HepG2 (cell line): ENCODE data around the gene TRPT1. TPM values are rescaled to one million over a fixed set of nuclear protein-coding genes. Genes with fewer than 3 reads are reported as not detected.

Experiments
- AKAP8 ChIP-seq: sonication (generic); formaldehyde crosslinking; IDR thresholded peaks from 2 replicates; pipeline ENCODE4 v1.5.1; 2020; ENCODE audit warnings: mild to moderate bottlenecking, missing genetic modification reagents
- GTF2F1 ChIP-seq: fragments of 150-350 bp; IDR thresholded peaks from 2 replicates; pipeline ENCODE4 v1.6.1; 2014; ENCODE audit warnings: low read length
- HNRNPL ChIP-seq: fragments of 200-400 bp; formaldehyde crosslinking; IDR thresholded peaks from 2 replicates; pipeline ENCODE4 v1.6.1; 2017; ENCODE audit warnings: mild to moderate bottlenecking, low read depth, low read length
- KAT8 ChIP-seq: IDR thresholded peaks from 2 replicates; pipeline ENCODE4 v1.6.1; 2016; ENCODE audit warnings: missing genetic modification reagents, missing compliant biosample characterization
- KMT2B ChIP-seq: IDR thresholded peaks from 2 replicates; pipeline ENCODE4 v1.6.1; 2016; ENCODE audit warnings: missing genetic modification reagents, missing compliant biosample characterization
- NFE2L1 ChIP-seq: sonication (generic); formaldehyde crosslinking; IDR thresholded peaks from 2 replicates; pipeline ENCODE4 v1.4.0; 2020; ENCODE audit warnings: missing genetic modification reagents, mild to moderate bottlenecking, borderline replicate concordance
- PBX3 ChIP-seq: sonication (generic); formaldehyde crosslinking; IDR thresholded peaks from 2 replicates; pipeline ENCODE4 v1.8.1; 2023; ENCODE audit warnings: missing genetic modification reagents, inconsistent platforms, borderline replicate concordance
- PRMT3 ChIP-seq: sonication (generic); formaldehyde crosslinking; IDR thresholded peaks from 2 replicates; pipeline ENCODE4 v1.8.1; 2022; ENCODE audit warnings: low read depth, mild to moderate bottlenecking, moderate library complexity, missing genetic modification reagents, borderline replicate concordance
- SYNCRIP ChIP-seq: fragments of 200-400 bp; formaldehyde crosslinking; IDR thresholded peaks from 2 replicates; pipeline ENCODE4 v1.6.1; 2018; ENCODE audit warnings: mild to moderate bottlenecking, low read depth, low read length; ENCODE audit not compliant: insufficient read depth
- XRCC5 ChIP-seq: fragments of 200-400 bp; formaldehyde crosslinking; optimal IDR thresholded peaks from 2 replicates; pipeline ENCODE3; 2017; ENCODE audit warnings: mild to moderate bottlenecking, low read length
- ZBTB44 ChIP-seq: sonication (generic); formaldehyde crosslinking; IDR thresholded peaks from 2 replicates; pipeline ENCODE4 v1.4.0; 2020; ENCODE audit warnings: missing genetic modification reagents
- ZEB1 ChIP-seq: IDR thresholded peaks from 2 replicates; pipeline ENCODE4 v1.6.1; 2012; ENCODE audit warnings: mild to moderate bottlenecking, low read depth, inconsistent platforms; ENCODE audit not compliant: insufficient replicate concordance
- ZNF670 ChIP-seq: sonication (generic); formaldehyde crosslinking; IDR thresholded peaks from 2 replicates; pipeline ENCODE4 v1.8.0; 2022; ENCODE audit warnings: mild to moderate bottlenecking, missing genetic modification reagents, borderline replicate concordance
- ZNF704 ChIP-seq: sonication (generic); formaldehyde crosslinking; IDR thresholded peaks from 2 replicates; pipeline ENCODE4 v1.8.1; 2023; ENCODE audit warnings: mild to moderate bottlenecking, inconsistent platforms, moderate library complexity, missing genetic modification reagents, borderline replicate concordance
- ZNF773 ChIP-seq: sonication (generic); formaldehyde crosslinking; IDR thresholded peaks from 2 replicates; pipeline ENCODE4 v1.4.0; 2020; ENCODE audit warnings: missing genetic modification reagents, borderline replicate concordance
- polyA plus RNA-seq, 8 experiments: library from polyadenylated mRNA; depleted of rRNA in 3 of 8; stranded (reverse) in 7 of 8; unstranded in 1 of 8; fragments of >200 nt; fragmentation: Illumina TruSeq in 4 of 8; extraction: Trizol in 4 of 8; gene quantifications; 2 replicates each; pipeline versions ENCODE4 v1.2.1 to v1.2.3, GENCODE V29; 2011 to 2016; ENCODE audit warnings: low read depth in 4 of 8, missing spikeins in 1 of 8, mixed read lengths in 1 of 8; ENCODE audit not compliant: insufficient read depth in 1 of 8
- total RNA-seq, 5 experiments: library from RNA; depleted of rRNA; stranded (reverse); fragments of >200 nt; fragmentation: Illumina TruSeq; extraction: Trizol; gene quantifications; 2 replicates each; pipeline ENCODE4 v1.2.3, GENCODE V29; 2016; ENCODE audit warnings: low read depth in 1 of 5
- TF ChIP-seq, protein P1 (sequence below): sonication (generic); formaldehyde crosslinking; IDR thresholded peaks from 2 replicates; pipeline ENCODE4 v1.5.0; 2020; ENCODE audit warnings: missing genetic modification reagents, mild to moderate bottlenecking, borderline replicate concordance
- TF ChIP-seq, protein P2 (sequence below): sonication (generic); formaldehyde crosslinking; IDR thresholded peaks from 2 replicates; pipeline ENCODE4 v1.4.0; 2020; ENCODE audit warnings: missing genetic modification reagents, low read depth, mild to moderate bottlenecking, borderline replicate concordance
- TF ChIP-seq, protein P3 (sequence below), 2 experiments: fragments of 450-650 bp in 1 of 2; sonication (generic) in 1 of 2; formaldehyde crosslinking; IDR thresholded peaks; 2 replicates each; pipeline versions ENCODE4 v1.5.0 to v1.8.0; 2020 to 2022; ENCODE audit warnings: mild to moderate bottlenecking in 1 of 2, missing genetic modification reagents in 1 of 2
- TF ChIP-seq, protein P4 (sequence below): IDR thresholded peaks from 2 replicates; pipeline ENCODE4 v1.6.1; 2016; ENCODE audit warnings: low read depth, control low read depth

The TRPT1 gene
- total and polyA plus RNA-seq, 2 of the 13 experiments (the other 11 are each of a cell fraction or from before 2014, with no cell fraction given): 24.8 to 40.7 TPM

- TF ChIP-seq, protein P1, sequence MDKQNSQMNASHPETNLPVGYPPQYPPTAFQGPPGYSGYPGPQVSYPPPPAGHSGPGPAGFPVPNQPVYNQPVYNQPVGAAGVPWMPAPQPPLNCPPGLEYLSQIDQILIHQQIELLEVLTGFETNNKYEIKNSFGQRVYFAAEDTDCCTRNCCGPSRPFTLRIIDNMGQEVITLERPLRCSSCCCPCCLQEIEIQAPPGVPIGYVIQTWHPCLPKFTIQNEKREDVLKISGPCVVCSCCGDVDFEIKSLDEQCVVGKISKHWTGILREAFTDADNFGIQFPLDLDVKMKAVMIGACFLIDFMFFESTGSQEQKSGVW: no peak
- TF ChIP-seq XRCC5: peak; percentile 86
- no peak for TF ChIP-seq PRMT3 (CRISPR knock-in tag)
- no peak for TF ChIP-seq ZBTB44 (CRISPR knock-in tag)
- TF ChIP-seq AKAP8: no peak
- TF ChIP-seq, protein P2, sequence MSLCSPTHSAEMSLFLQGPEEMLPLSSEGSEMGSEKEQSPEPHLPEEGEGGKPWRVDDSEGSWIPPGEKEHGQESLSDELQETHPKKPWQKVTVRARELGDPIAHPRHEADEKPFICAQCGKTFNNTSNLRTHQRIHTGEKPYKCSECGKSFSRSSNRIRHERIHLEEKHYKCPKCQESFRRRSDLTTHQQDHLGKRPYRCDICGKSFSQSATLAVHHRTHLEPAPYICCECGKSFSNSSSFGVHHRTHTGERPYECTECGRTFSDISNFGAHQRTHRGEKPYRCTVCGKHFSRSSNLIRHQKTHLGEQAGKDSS (CRISPR knock-in tag): no peak
- TF ChIP-seq ZNF704: no peak
- no peak for TF ChIP-seq ZEB1
- TF ChIP-seq GTF2F1: no peak
- TF ChIP-seq KAT8 (CRISPR knock-in tag): 0 out of 2 replicates have a peak, but pooled peaks have one; percentile 32
- no peak for TF ChIP-seq HNRNPL
- TF ChIP-seq ZNF670 (CRISPR knock-in tag): no peak
- TF ChIP-seq, protein P3, sequence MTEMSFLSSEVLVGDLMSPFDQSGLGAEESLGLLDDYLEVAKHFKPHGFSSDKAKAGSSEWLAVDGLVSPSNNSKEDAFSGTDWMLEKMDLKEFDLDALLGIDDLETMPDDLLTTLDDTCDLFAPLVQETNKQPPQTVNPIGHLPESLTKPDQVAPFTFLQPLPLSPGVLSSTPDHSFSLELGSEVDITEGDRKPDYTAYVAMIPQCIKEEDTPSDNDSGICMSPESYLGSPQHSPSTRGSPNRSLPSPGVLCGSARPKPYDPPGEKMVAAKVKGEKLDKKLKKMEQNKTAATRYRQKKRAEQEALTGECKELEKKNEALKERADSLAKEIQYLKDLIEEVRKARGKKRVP (CRISPR knock-in tag; IDR thresholded peaks at IDR 0.05): no peak
- no peak for TF ChIP-seq PBX3 (CRISPR knock-in tag)
- no peak for TF ChIP-seq SYNCRIP
- TF ChIP-seq NFE2L1: no peak
- no peak for TF ChIP-seq ZNF773 (CRISPR knock-in tag)
- TF ChIP-seq, protein P4, sequence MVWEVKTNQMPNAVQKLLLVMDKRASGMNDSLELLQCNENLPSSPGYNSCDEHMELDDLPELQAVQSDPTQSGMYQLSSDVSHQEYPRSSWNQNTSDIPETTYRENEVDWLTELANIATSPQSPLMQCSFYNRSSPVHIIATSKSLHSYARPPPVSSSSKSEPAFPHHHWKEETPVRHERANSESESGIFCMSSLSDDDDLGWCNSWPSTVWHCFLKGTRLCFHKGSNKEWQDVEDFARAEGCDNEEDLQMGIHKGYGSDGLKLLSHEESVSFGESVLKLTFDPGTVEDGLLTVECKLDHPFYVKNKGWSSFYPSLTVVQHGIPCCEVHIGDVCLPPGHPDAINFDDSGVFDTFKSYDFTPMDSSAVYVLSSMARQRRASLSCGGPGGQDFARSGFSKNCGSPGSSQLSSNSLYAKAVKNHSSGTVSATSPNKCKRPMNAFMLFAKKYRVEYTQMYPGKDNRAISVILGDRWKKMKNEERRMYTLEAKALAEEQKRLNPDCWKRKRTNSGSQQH (CRISPR knock-in tag): no peak
- TF ChIP-seq KMT2B (CRISPR knock-in tag): no peak
Observed at GRCh38 chr11:64181506-64182411, 44.2 kb downstream of the TRPT1 start (continued).
